Measurements from ENCODE around the gene CABP5. TPM values are rescaled to one million over a fixed set of nuclear protein-coding genes. Genes with fewer than 3 reads are reported as not detected.
"Not testable (repeated sequence)": the region's sequence is repeated elsewhere in the genome, so short reads cannot be mapped to it uniquely, and the experiment has no call there.

Gene CABP5
- total RNA-seq (2013): 0.12 TPM
- polyA plus RNA-seq (under 1 TPM in 1 of 3 donors, not detected in 2; 0.17 TPM), polyA minus RNA-seq (not detected in 2 replicates), total RNA-seq (0 to 1.1 (median 0) reads per million in 11 experiments)

DNA sequence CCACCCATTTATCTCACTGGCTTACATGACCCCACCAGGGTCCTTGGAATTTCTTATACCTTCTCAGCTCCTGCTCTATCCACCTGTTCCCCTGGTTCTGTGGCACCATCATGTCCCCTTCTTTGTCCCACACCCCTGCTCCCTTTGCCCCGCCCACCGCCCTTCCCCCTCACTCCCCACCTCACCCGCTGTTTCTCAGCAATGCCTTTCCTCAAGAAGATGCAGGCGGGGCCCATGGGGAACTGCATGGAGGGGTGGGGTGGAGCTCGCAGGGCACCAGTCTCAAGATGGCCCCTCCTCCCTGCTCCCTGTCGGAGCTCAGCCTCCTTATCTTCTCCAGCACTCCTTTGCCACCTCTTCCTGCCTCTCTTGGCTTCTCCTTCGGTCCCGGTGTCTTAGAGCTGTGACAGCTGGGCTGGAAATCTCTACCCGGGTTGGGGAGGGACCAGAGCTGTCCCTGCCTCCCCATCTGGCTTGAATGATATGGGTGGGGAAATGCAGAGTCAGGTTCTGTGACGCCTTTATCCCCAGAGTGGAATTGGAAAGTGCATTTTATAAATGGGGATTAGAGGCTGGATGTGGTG, at the start of gene CABP5:
Gene CABP5 (minus strand): TSS at position 405 of the 584 bp plus-strand sequence. CDS start 157 bp downstream, at position 248.
- Histone ChIP-seq H3K9ac (ENCODE audit: insufficient read depth, low read length, poor library complexity, severe bottlenecking) (no peak within 1 kb of the TSS), H2AFZ (ENCODE audit: insufficient read depth, low read depth, low read length, poor library complexity, severe bottlenecking) (no peak within 1 kb of the TSS), H3K9me3 (replicated peaks in 1 of 2; ENCODE audit: control insufficient read depth in 1 of 2, insufficient read depth in 1 of 2, low read length in 2 of 2) (peaks cover 0 to 4% of the 10 kb centered on the region in 2 donors), H4K20me1 (ENCODE audit: insufficient read depth, low read length) (no peaks in the 10 kb centered on the region), H3K4me2 (replicated peaks; ENCODE audit: extremely low read depth, low read length, poor library complexity, severe bottlenecking) (no peak within 1 kb of the TSS), H3K27me3 (ENCODE audit: control insufficient read depth in 2 of 2, insufficient read depth in 2 of 2, low read length in 2 of 2) (no peaks in the 10 kb centered on the region), H3K4me1 (ENCODE audit: control insufficient read depth in 1 of 2, insufficient read depth in 2 of 2, low read length in 2 of 2) (no peaks in the 10 kb centered on the region), H3K79me2 (ENCODE audit: insufficient read depth, low read length) (no peaks in the 10 kb centered on the region), H3K36me3 (replicated peaks in 1 of 2; ENCODE audit: control insufficient read depth in 1 of 2, insufficient read depth in 2 of 2, low read length in 2 of 2) (no peaks in the 10 kb centered on the region), H3K4me3 (replicated peaks in 1 of 3; ENCODE audit: low read depth in 2 of 3, low read length in 3 of 3) (no peak within 1 kb of the TSS), H3K27ac (ENCODE audit: low read depth in 1 of 2, low read length in 2 of 2) (no peak within 1 kb of the TSS)
- no peaks in the 10 kb centered on the region for H3K4me1 Mint-ChIP-seq
- no peak within 1 kb of the TSS for H3K4me3 Mint-ChIP-seq
- H3K36me3 Mint-ChIP-seq: no peaks in the 10 kb centered on the region
- TF ChIP-seq, protein P1, sequence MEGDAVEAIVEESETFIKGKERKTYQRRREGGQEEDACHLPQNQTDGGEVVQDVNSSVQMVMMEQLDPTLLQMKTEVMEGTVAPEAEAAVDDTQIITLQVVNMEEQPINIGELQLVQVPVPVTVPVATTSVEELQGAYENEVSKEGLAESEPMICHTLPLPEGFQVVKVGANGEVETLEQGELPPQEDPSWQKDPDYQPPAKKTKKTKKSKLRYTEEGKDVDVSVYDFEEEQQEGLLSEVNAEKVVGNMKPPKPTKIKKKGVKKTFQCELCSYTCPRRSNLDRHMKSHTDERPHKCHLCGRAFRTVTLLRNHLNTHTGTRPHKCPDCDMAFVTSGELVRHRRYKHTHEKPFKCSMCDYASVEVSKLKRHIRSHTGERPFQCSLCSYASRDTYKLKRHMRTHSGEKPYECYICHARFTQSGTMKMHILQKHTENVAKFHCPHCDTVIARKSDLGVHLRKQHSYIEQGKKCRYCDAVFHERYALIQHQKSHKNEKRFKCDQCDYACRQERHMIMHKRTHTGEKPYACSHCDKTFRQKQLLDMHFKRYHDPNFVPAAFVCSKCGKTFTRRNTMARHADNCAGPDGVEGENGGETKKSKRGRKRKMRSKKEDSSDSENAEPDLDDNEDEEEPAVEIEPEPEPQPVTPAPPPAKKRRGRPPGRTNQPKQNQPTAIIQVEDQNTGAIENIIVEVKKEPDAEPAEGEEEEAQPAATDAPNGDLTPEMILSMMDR (IDR thresholded peaks at IDR 0.05): no peak
- DNase-seq: no peak
- no peak within 1 kb of the TSS for H3K27ac Mint-ChIP-seq
- peaks cover 0 to 14% (median 8%) of the 10 kb centered on the region in 7 donors for H3K9me3 Mint-ChIP-seq
- WGBS (ENCODE audit: insufficient coverage): 49% methylated on average over 4 of the region's 10 CpGs
- intact Hi-C loops (cut with micrococcal nuclease): no loop called here
- H3K27me3 Mint-ChIP-seq (ENCODE audit: low read depth in 3 of 3): peaks cover 2 to 9% (median 6%) of the 10 kb centered on the region in 3 donors

DNA sequence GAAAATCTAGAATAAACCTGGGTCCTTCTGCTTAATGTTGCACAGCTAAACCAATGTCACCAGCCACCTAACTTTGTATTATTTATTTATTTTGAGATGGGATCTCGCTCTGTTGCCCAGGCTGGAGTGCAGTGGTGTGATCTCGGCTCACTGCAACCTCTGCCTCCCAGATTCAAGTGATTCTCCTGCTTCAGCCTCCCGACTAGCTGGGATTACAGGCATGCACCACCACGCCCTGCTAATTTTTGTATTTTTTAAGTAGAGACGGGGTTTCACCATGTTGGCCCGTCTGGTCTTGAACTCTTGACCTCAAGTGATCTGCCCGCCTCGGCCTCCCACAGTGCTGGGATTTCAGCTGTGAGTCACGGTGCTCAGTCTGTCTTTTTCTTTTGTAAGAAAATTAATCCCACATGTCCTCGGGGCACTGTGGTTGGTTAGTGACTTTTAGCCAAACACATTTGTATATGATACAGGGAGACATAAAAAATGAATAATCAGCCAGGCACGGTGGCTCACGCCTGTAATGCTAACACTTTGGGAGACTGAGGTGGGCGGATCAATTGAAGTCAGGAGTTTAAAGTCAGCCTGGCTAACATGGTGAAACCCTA, 47.3 kb upstream of the CABP5 start:
- H3K9me3 ChIP-seq (replicated peaks in 1 of 2; ENCODE audit: control insufficient read depth in 1 of 2, insufficient read depth in 1 of 2, low read length in 2 of 2); H3K27me3 Mint-ChIP-seq (ENCODE audit: low read depth in 3 of 3); H3K79me2 ChIP-seq (ENCODE audit: insufficient read depth, low read length); H3K36me3 Mint-ChIP-seq; H3K4me3 Mint-ChIP-seq; H3K27ac Mint-ChIP-seq; intact Hi-C loops (cut with micrococcal nuclease); DNase-seq; H3K4me2 ChIP-seq (replicated peaks; ENCODE audit: extremely low read depth, low read length, poor library complexity, severe bottlenecking); H3K9ac ChIP-seq (ENCODE audit: insufficient read depth, low read length, poor library complexity, severe bottlenecking); H3K4me1 Mint-ChIP-seq; H3K36me3 ChIP-seq (replicated peaks in 1 of 2; ENCODE audit: control insufficient read depth in 1 of 2, insufficient read depth in 2 of 2, low read length in 2 of 2); H4K20me1 ChIP-seq (ENCODE audit: insufficient read depth, low read length); H3K27me3 ChIP-seq (ENCODE audit: control insufficient read depth in 2 of 2, insufficient read depth in 2 of 2, low read length in 2 of 2); H3K4me1 ChIP-seq (ENCODE audit: control insufficient read depth in 1 of 2, insufficient read depth in 2 of 2, low read length in 2 of 2); H2AFZ ChIP-seq (ENCODE audit: insufficient read depth, low read depth, low read length, poor library complexity, severe bottlenecking); H3K27ac ChIP-seq (ENCODE audit: low read depth in 1 of 2, low read length in 2 of 2); H3K4me3 ChIP-seq (replicated peaks in 1 of 3; ENCODE audit: low read depth in 2 of 3, low read length in 3 of 3): not testable (repeated sequence)
- WGBS (ENCODE audit: insufficient coverage): 96% methylated on average over 8 of the region's 13 CpGs
- H3K9me3 Mint-ChIP-seq: peaks cover 0 to 17% (median 5%) of the 10 kb centered on the region in 7 donors
